Caco-2 (cell line): ENCODE results near the gene ZNF609. TPM values are rescaled to one million over a fixed set of nuclear protein-coding genes. Genes with fewer than 3 reads are reported as not detected.

Source experiments
- BruUV-seq: library from RNA; stranded (reverse); fragments of 400-500 nt; replicated peaks from 2 replicates; lab custom pipeline; 2021; lab: Mats Ljungman, UMichigan
- CTCF ChIA-PET: fragments of 300-600 bp; sonication (Branson Sonifier 250); formaldehyde crosslinking; loops from one replicate; lab custom pipeline; 2022; ENCODE audit warnings: antibody characterized with exemption; lab: Charles Lee
- POLR2A ChIA-PET: fragments of 300-600 bp; sonication (Branson Sonifier 250); formaldehyde crosslinking; loops from one replicate; lab custom pipeline; 2022; ENCODE audit warnings: antibody characterized with exemption; lab: Charles Lee
- DNase-seq, 2 experiments: peaks; one replicate each; pipeline versions ENCODE4 v3.0.0 to v3.0.0-alpha.2; 2020 to 2022
- H3K27me3 ChIP-seq: replicated peaks from 2 replicates; pipeline ENCODE4 v1.6.0; 2011; ENCODE audit warnings: low read length; ENCODE audit not compliant: control insufficient read depth, insufficient read depth
- H3K36me3 ChIP-seq: 2 replicates; pipeline ENCODE4 v1.5.1; 2011; ENCODE audit warnings: low read length; ENCODE audit not compliant: control insufficient read depth, insufficient read depth
- H3K4me1 ChIP-seq: fragments of 250-450 bp; sonication (Bioruptor Pico); 2 replicates; pipeline ENCODE4 v1.5.1; 2020; ENCODE audit warnings: mild to moderate bottlenecking
- H3K4me3 ChIP-seq: 2 replicates; pipeline ENCODE4 v1.5.1; 2011; ENCODE audit warnings: low read depth, mild to moderate bottlenecking, control low read depth, low read length
- H3K9me3 ChIP-seq: fragments of 250-450 bp; sonication (Bioruptor Pico); 2 replicates; pipeline ENCODE4 v1.5.1; 2020; ENCODE audit warnings: mild to moderate bottlenecking, moderate library complexity
- H3K27ac Mint-ChIP-seq: one replicate; pipeline ENCODE4 v1.8.0; 2022; ENCODE audit warnings: mixed read lengths; ENCODE audit not compliant: unreplicated experiment
- H3K27me3 Mint-ChIP-seq: one replicate; pipeline ENCODE4 v1.8.0; 2022; ENCODE audit warnings: mixed read lengths; ENCODE audit not compliant: insufficient read depth, unreplicated experiment
- H3K36me3 Mint-ChIP-seq: one replicate; pipeline ENCODE4 v1.8.0; 2022; ENCODE audit warnings: mild to moderate bottlenecking, mixed read lengths; ENCODE audit not compliant: insufficient read depth, unreplicated experiment
- H3K4me1 Mint-ChIP-seq: one replicate; pipeline ENCODE4 v1.8.0; 2022; ENCODE audit warnings: low read depth, mixed read lengths; ENCODE audit not compliant: unreplicated experiment
- H3K4me3 Mint-ChIP-seq: one replicate; pipeline ENCODE4 v1.8.0; 2022; ENCODE audit warnings: mild to moderate bottlenecking, moderate library complexity, mixed read lengths; ENCODE audit not compliant: unreplicated experiment
- H3K9me3 Mint-ChIP-seq: one replicate; pipeline ENCODE4 v1.8.0; 2022; ENCODE audit warnings: mixed read lengths; ENCODE audit not compliant: unreplicated experiment
- intact Hi-C: fragments of 100-400 bp; cut with micrococcal nuclease; formaldehyde crosslinking; loops from one replicate; pipeline ENCODE4 v1.10.0; 2022; ENCODE audit not compliant: unreplicated experiment
- total RNA-seq: library from RNA; stranded (reverse); gene quantifications from 2 replicates; pipeline ENCODE4 v1.2.3, GENCODE V29; 2022
- TF ChIP-seq, protein P1 (sequence below), 2 experiments: fragments of 200-600 bp in 1 of 2; IDR thresholded peaks; 1 replicate in 1 of 2; 2 replicates in 1 of 2; pipeline versions ENCODE4 v1.5.1 to v1.8.0; 2011 to 2022; ENCODE audit warnings: antibody characterized with exemption in 1 of 2, control low read depth in 1 of 2, inconsistent platforms in 1 of 2, low read depth in 1 of 2, low read length in 1 of 2, mild to moderate bottlenecking in 1 of 2, moderate library complexity in 1 of 2; ENCODE audit not compliant: insufficient read depth in 1 of 2, severe bottlenecking in 1 of 2, unreplicated experiment in 1 of 2

ZNF609 gene
- total RNA-seq, 1 experiment from 2014 or later: 30.1 TPM

DNA sequence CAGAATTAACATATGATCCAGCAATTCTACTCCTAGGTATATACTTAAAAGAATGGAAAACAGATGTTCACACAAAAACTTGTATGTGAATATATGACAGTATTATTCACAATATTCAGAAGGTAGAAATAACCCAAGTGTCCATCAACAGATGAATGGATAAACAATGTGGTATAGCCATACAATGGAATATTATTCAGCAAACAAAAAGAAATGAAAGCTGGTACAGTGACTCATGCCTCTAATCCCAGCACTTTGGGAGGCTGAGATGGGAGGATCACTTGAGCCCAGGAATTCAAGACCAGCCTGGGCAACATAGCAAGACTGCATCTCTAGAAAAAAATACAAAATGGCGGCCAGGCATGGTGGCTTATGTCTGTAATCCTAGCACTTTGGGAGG, 185.6 kb downstream of the ZNF609 start:
- ChIA-PET POLR2A (no interaction called here), CTCF (no interaction called here)
- Histone ChIP-seq H3K27me3 (no peaks in the 10 kb centered on the region), H3K4me1 (peaks cover 37% of the 10 kb centered on the region), H3K9me3 (no peaks in the 10 kb centered on the region), H3K36me3 (no peaks in the 10 kb centered on the region), H3K4me3 (no peak overlapping the region)
- TF ChIP-seq, protein P1, sequence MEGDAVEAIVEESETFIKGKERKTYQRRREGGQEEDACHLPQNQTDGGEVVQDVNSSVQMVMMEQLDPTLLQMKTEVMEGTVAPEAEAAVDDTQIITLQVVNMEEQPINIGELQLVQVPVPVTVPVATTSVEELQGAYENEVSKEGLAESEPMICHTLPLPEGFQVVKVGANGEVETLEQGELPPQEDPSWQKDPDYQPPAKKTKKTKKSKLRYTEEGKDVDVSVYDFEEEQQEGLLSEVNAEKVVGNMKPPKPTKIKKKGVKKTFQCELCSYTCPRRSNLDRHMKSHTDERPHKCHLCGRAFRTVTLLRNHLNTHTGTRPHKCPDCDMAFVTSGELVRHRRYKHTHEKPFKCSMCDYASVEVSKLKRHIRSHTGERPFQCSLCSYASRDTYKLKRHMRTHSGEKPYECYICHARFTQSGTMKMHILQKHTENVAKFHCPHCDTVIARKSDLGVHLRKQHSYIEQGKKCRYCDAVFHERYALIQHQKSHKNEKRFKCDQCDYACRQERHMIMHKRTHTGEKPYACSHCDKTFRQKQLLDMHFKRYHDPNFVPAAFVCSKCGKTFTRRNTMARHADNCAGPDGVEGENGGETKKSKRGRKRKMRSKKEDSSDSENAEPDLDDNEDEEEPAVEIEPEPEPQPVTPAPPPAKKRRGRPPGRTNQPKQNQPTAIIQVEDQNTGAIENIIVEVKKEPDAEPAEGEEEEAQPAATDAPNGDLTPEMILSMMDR (IDR thresholded peaks at IDR 0.05; ENCODE audit: insufficient read depth in 1 of 2, low read depth in 1 of 2, low read length in 1 of 2, severe bottlenecking in 1 of 2, unreplicated experiment in 1 of 2): no peak
- no peaks in the 10 kb centered on the region for H3K9me3 Mint-ChIP-seq
- BruUV-seq: no TSS peak
- no peak overlapping the region for H3K27ac Mint-ChIP-seq
- H3K27me3 Mint-ChIP-seq: no peaks in the 10 kb centered on the region
- no peak overlapping the region for H3K4me3 Mint-ChIP-seq
- no peak for DNase-seq
- no peaks in the 10 kb centered on the region for H3K36me3 Mint-ChIP-seq
- peaks cover 34% of the 10 kb centered on the region for H3K4me1 Mint-ChIP-seq
- intact Hi-C loops: no loop called here

DNA sequence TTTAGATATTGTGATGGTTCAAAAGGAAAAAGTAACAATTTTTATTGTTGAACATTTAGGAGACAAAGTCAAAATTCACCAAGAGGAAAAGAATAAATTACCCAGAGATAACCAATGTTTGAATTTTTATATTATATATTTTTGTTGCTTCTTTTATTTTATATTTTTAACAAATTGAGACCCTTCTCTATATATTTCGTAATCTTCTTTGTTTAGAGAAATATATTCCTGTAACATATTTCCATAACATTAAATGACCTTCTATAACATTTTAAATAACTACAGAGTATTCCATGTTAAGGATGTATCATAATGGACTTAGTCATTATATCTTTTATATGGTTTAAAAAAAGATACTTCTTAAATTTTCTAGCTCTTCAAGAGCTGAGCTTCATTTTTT, 187.0 kb downstream of the ZNF609 start:
- POLR2A ChIA-PET: interaction anchor here (0.5 kb wide), 1 partner anchor 359 kb away, joined by 6 read pairs; no protein-coding TSS in a partner anchor

DNA sequence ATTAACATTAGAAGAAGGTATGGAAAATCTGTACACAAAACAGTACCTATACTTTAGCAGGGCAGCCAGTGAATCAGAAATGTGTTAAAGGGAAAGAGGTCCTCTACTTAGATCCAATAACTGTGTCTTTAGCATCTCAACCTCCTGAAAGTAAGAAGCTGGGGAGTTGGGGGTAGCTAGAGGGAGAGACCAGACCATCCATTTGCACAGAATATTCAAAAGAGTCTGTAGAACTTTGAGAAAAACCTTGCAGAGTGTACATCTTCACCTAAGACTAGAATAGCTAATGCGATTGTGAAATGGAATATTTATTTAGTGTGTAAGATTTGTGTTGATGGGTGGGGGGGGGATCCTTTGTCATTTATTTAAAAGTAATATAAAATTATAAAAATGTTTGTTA, 190.2 kb downstream of the ZNF609 start:
- Mint-ChIP-seq H3K9me3 (no peaks in the 10 kb centered on the region), H3K27ac (no peak overlapping the region), H3K36me3 (no peaks in the 10 kb centered on the region), H3K4me1 (peaks cover 17% of the 10 kb centered on the region), H3K4me3 (no peak overlapping the region), H3K27me3 (no peaks in the 10 kb centered on the region)
- intact Hi-C loops: loop anchor here (5.0 kb wide), 2 partner anchors 128 to 143 kb away; no protein-coding TSS in a partner anchor
- Histone ChIP-seq H3K4me1 (peaks cover 17% of the 10 kb centered on the region), H3K4me3 (no peak overlapping the region), H3K27me3 (no peaks in the 10 kb centered on the region), H3K9me3 (no peaks in the 10 kb centered on the region), H3K36me3 (no peaks in the 10 kb centered on the region)
- TF ChIP-seq, protein P1 (IDR thresholded peaks at IDR 0.05; ENCODE audit: insufficient read depth in 1 of 2, low read depth in 1 of 2, low read length in 1 of 2, severe bottlenecking in 1 of 2, unreplicated experiment in 1 of 2): no peak
- BruUV-seq: no TSS peak
- ChIA-PET POLR2A (interaction anchor here (0.6 kb wide), 1 partner anchor 293 kb away, joined by 6 read pairs; no protein-coding TSS in a partner anchor), CTCF (interaction anchor here (1.3 kb wide), 1 partner anchor 8 kb away, joined by 4 read pairs; no protein-coding TSS in a partner anchor)
- DNase-seq: no peak

More for the DNA sequence above, 187.0 kb downstream of the ZNF609 start:
- Histone ChIP-seq H3K4me3 (no peak overlapping the region), H3K9me3 (no peaks in the 10 kb centered on the region), H3K4me1 (peaks cover 37% of the 10 kb centered on the region), H3K36me3 (no peaks in the 10 kb centered on the region), H3K27me3 (no peaks in the 10 kb centered on the region)
- no peak for DNase-seq
- TF ChIP-seq, protein P1 (IDR thresholded peaks at IDR 0.05; ENCODE audit: insufficient read depth in 1 of 2, low read depth in 1 of 2, low read length in 1 of 2, severe bottlenecking in 1 of 2, unreplicated experiment in 1 of 2): no peak
- Mint-ChIP-seq H3K27me3 (no peaks in the 10 kb centered on the region), H3K9me3 (no peaks in the 10 kb centered on the region), H3K4me1 (peaks cover 36% of the 10 kb centered on the region), H3K36me3 (no peaks in the 10 kb centered on the region), H3K4me3 (no peak overlapping the region), H3K27ac (no peak overlapping the region)
- CTCF ChIA-PET: no interaction called here
- intact Hi-C loops: no loop called here
- BruUV-seq: no TSS peak
